IPS-NIHi7 (cell line): ENCODE data around the gene CEACAM4.
"Not testable (repeated sequence)": the region's sequence is repeated elsewhere in the genome, so short reads cannot be mapped to it uniquely, and the experiment has no call there.

ENCODE experiments used
- DNase-seq: peaks from one replicate; pipeline ENCODE4 v3.0.0; 2012; ENCODE audit warnings: mixed read lengths; ENCODE audit errors: extremely low spot score

Gene CEACAM4

GRCh38 chr19:41626877-41627276, at the start of gene CEACAM4:
CEACAM4 (minus strand) TSS chr19:41627074; CDS start chr19:41626963, 111 bp downstream.
- DNase-seq = no peak

GRCh38 chr19:41671486-41671885, 44.6 kb upstream of the CEACAM4 start:
- DNase-seq = no peak

GRCh38 chr19:41670755-41671154, 43.9 kb upstream of the CEACAM4 start:
- DNase-seq = no peak

GRCh38 chr19:41668315-41668714, 41.4 kb upstream of the CEACAM4 start:
- DNase-seq = no peak

- no peak for DNase-seq
Observed at GRCh38 chr19:41666075-41666474, 39.2 kb upstream of the CEACAM4 start.

GRCh38 chr19:41657157-41657556, 30.3 kb upstream of the CEACAM4 start:
- no peak for DNase-seq

- not testable (repeated sequence) for DNase-seq
Observed at GRCh38 chr19:41656756-41657155, 29.9 kb upstream of the CEACAM4 start.

DNA sequence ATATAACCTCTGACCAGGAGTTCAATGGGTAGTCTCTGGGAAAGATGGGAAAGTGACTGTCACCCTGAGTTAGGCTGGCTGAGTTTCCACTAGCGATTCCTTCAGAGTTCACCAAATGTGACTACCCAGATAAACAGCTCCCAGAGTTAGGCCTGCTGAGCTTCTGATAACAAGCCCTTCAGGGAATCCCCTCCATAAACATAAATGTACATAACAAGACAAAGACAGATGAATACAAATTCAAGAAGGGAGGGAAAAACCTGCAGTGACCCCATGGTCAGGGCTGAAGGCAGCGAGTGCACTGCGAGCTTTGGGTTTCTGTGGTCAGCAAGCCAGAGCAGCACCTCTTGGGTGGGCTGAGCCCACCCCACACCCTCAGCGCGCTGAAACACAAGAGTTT, 25.4 kb upstream of the CEACAM4 start:
- DNase-seq = no peak

GRCh38 chr19:41649827-41650226, 23.0 kb upstream of the CEACAM4 start:
- no peak for DNase-seq

DNA sequence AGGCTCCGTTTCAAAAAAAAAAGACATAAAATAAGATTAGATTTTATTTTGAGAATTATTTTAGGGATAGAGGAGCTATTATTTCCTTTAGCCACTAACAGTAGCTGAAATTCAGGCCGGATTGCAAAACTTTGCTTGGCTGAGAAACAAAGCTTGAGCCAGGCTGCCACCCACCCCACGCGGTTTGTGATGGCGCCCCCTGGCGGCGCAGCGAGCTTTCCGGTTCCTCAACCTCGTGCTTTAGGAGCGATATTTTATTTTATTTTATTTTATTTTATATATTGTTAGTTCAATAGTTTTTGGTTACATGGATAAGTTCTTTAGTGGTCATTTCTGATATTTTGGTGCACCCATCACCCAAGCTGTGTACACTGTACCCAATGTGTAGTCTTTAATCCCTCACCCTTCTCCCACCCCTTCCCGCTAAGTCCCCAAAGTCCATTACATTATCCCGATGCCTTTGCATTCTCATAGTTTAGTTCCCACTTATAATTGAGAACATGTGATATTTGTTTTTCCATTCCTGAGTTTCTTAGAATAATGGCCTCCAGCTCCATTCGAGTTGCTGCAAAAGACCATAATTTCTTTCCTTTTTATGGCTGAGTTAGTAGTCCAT, 19.8 kb upstream of the CEACAM4 start:
- DNase-seq = peak; percentile 54

DNA sequence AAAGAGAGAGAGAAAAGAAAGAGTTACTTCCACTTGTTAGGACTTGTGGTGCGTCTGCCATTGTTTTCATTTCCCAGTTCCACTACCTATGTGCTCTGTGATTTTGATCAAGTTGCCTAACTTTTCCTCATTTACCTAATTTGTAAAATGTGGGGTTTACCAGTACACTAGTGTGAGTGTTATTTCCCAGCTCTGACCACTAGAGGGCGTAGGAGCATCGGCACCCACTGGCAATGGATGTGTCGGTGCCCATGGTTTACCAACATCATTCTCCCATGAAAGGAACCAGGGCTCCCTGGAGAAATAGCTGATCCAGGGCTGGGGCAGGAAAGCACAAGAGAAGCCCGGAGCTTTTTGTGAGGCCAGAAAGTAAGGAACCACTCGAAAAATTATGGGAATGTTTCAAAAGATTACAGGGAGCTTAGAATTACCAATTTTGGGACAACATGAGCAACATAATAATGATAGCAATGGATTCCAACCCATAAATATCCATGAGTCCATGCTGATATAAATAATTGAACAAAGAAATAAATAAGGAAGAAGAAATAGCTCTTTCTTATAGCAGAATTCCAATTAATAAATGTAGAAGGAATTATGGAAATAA, 15.1 kb upstream of the CEACAM4 start:
- peak; percentile 87 for DNase-seq

DNA sequence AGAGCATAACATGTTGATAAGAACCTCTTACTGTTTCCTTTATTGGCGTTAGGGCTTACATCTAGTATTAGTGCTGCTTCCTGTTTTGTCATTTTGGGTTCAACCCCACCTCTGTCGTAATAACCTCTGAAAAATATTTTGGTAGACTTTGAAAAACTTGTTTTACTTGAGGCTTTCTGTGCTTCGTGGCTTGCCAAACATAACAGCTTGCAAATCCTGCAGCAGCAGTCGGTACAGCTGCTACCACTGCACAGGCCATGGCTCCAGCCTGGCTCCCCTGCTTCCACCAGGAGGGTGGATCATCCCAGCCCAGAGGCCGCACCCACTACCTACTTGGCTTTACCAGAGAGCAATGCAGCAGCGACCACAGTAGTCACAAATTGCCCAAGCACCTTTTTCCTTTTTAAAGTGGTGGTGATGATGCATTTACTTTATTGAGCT, 11.8 kb upstream of the CEACAM4 start:
- DNase-seq = no peak

GRCh38 chr19:41637484-41637883, 10.6 kb upstream of the CEACAM4 start:
- DNase-seq = no peak

- DNase-seq = no peak
Observed at GRCh38 chr19:41627966-41628675, 1.2 kb upstream of the CEACAM4 start.

- no peak for DNase-seq
Observed at GRCh38 chr19:41626278-41626677, 596 bp downstream of the CEACAM4 start.

DNA sequence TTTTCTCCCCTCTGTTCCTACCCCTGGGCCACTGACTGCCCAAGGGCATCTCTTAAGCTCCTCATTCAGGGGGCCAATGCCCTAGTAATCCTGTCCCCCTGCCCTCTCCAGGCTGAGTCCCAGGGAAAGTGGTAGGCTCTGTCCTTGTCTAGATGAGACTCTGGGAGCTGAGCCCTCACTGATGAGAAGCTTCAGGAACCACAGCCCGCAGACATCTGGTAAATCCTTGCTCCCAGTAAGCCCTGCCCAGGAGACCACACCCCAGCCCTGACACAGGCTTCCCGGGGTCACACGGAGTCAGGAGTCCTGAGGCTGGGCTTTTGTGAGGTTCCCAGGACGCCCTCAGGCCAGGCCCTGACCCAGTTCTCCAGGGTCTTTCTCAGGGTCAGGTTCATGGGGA, 1.9 kb downstream of the CEACAM4 start:
- DNase-seq = no peak

DNA sequence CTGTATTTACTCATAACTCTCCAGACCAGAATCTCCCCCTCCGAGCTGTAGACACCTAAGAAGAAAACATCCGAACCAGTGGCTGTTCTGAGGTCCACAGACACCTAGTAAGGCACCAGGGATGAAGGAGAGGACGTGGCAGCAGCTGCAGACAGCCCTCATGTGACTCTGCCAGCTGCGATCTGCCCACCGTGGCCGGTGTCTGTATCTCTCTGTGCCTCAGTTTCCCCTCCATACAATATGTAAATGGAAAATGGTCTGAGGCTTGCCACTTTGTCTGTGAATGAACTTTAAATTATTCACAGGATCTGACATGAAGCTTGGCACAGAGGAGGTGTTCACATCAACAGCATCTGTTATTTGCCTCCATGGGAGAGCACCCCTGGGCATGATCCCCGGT, 2.4 kb downstream of the CEACAM4 start:
- DNase-seq = no peak

DNA sequence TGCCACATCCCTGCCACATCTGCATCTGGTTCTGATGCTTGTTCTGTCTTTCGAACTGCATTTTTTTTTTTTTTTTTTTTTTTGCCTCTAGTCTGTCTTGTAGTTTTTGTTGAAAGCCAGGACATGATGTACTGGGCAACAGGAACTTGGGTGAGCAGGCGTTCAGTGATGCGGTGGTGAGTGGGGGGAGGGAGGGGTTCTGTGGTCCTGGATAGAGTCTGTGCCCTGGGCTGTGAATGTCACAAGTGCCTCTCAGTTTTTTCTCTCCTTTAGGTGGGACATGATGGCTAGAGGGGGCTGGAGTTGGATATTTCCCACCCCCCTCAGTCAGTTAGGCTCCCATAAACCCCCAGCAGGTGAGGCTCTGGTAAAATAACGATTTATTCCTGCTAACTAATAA, 3.5 kb downstream of the CEACAM4 start:
- no peak for DNase-seq

GRCh38 chr19:41621654-41622053, 5.2 kb downstream of the CEACAM4 start:
- no peak for DNase-seq

DNA sequence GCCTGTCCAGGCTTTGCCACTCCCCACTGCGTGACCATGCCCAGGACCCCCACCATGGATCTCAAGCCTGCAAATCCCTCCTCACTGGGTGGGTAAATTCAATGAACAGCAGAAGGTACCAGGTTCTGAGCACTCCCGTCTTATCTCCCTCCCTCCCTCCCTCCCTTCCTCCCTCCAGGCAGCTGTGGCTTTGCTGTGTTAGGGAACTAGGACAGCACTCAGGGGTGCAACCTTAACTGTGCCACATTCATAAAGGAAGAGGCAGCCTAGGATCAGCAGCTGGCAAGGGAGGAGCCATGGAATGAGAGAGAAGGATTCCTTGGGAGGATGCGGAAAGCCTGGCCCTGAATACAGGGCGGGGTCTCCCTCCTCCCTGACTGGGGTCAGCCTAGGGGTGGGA, 5.6 kb downstream of the CEACAM4 start:
- no peak for DNase-seq

DNA sequence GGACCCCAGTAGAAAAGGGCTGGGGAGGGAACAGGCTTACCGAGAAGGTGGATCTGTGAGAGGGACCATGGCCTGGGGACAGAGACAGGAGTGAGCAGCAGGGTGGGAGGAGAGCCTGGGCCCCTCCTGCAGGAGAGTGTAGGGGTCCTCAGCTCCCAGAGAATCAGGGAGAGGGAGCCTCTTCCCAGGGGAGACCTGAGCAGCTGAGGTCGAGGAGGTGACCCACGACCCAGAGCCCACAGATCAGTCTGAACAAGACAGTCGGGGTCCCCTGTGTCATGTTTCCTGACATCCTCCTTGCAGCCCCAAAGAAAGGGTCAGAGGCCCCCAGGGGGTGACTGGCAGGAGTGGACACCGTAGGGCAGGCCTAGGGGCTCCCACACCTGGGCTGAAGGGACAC, 6.7 kb downstream of the CEACAM4 start:
- DNase-seq = no peak

DNA sequence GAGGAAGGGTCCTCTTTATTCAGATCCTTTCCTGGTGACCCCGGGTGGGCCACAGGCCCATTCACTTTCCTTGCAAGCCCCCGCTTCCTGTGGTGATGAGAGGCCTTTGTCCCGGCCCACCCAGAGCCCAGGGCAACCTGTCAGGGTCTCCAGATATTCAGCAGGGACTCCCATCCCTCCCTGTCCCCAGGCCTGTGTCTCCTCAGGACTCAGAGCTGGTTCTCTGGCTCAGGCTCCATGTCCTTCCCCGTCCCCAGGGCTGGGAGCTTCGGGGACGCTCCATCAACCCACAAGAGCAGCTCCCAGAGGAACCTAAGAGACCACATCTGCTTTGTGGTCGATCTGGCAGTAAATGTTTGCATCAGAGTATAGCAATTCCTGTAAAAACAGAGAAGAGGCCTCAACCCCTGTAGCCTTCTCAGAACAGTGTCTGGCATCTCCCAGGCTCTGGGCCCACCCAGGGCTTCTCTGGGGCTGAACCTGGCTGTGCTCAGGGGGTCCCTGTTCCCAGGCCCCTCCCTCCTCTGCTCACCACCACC, 7.8 kb downstream of the CEACAM4 start:
- no peak for DNase-seq
